IPS-NIHi11 (cell line): ENCODE measurements around the gene WDR55.
"Not testable (repeated sequence)": the region's sequence is repeated elsewhere in the genome, so short reads cannot be mapped to it uniquely, and the experiment has no call there.

Source experiments
- DNase-seq: peaks from one replicate; pipeline ENCODE4 v3.0.0; 2012; ENCODE audit warnings: mixed read lengths, low spot score

Gene WDR55

GRCh38 chr5:140664359-140665119 lies at the start of gene WDR55:
Gene WDR55, plus strand, starts transcription at chr5:140664904. Its CDS starts 9 bp downstream, at chr5:140664913.
- peak; percentile 97 for DNase-seq

- no peak for DNase-seq
Measured at GRCh38 chr5:140622301-140622700, 42.4 kb upstream of the WDR55 start.

GRCh38 chr5:140623061-140623460 lies 41.6 kb upstream of the WDR55 start:
- not testable (repeated sequence) for DNase-seq

- DNase-seq = not testable (repeated sequence)
Measured at GRCh38 chr5:140624886-140625285, 39.8 kb upstream of the WDR55 start.

GRCh38 chr5:140627972-140628371 lies 36.7 kb upstream of the WDR55 start:
- no peak for DNase-seq

GRCh38 chr5:140628711-140629110 lies 36.0 kb upstream of the WDR55 start:
- no peak for DNase-seq

- no peak for DNase-seq
Measured at GRCh38 chr5:140630292-140631035, 34.2 kb upstream of the WDR55 start.

GRCh38 chr5:140631036-140631417 lies 33.7 kb upstream of the WDR55 start:
- DNase-seq = no peak

GRCh38 chr5:140631831-140632365 lies 32.8 kb upstream of the WDR55 start:
- peak; percentile 20 for DNase-seq

- peak; percentile 10 for DNase-seq
Measured at GRCh38 chr5:140632366-140633020, 32.2 kb upstream of the WDR55 start.

- no peak for DNase-seq
Measured at GRCh38 chr5:140633021-140633471, 31.7 kb upstream of the WDR55 start, which contains the start of gene CD14. Gene CD14, minus strand, starts transcription at chr5:140633175. Its CDS starts 104 bp downstream, at chr5:140633071.

GRCh38 chr5:140633501-140633900 lies 31.2 kb upstream of the WDR55 start:
- DNase-seq = no peak

GRCh38 chr5:140634103-140634502 lies 30.6 kb upstream of the WDR55 start:
- DNase-seq = no peak

- DNase-seq = no peak
Measured at GRCh38 chr5:140635291-140636257, 29.1 kb upstream of the WDR55 start.

GRCh38 chr5:140637371-140638100 lies 27.2 kb upstream of the WDR55 start:
- no peak for DNase-seq

- DNase-seq = not testable (repeated sequence)
Measured at GRCh38 chr5:140638898-140639147, 25.9 kb upstream of the WDR55 start.

- DNase-seq = peak; percentile 99
Measured at GRCh38 chr5:140639148-140639981, 25.3 kb upstream of the WDR55 start, which contains the start of gene TMCO6. Gene TMCO6, plus strand, starts transcription at chr5:140639451. Its CDS starts 77 bp downstream, at chr5:140639528.

GRCh38 chr5:140641716-140642115 lies 23.0 kb upstream of the WDR55 start:
- no peak for DNase-seq

- no peak for DNase-seq
Measured at GRCh38 chr5:140642718-140643117, 22.0 kb upstream of the WDR55 start.

GRCh38 chr5:140647042-140647419 lies 17.7 kb upstream of the WDR55 start:
- no peak for DNase-seq
